Fibroblast of lung (primary cell): ENCODE results near the gene PDAP1. TPM values are rescaled to one million over a fixed set of nuclear protein-coding genes. Genes with fewer than 3 reads are reported as not detected.

Source experiments
- DNase-seq, 2 donors: peaks; one replicate each; pipeline versions ENCODE4 v3.0.0 to v3.0.0-alpha.2; 2010; ENCODE audit warnings: low read depth in 2 of 2
- H2AFZ ChIP-seq: 2 replicates; pipeline ENCODE4 v1.5.1; 2012; ENCODE audit warnings: low read length, control low read depth, inconsistent platforms
- H3K27ac ChIP-seq: 2 replicates; pipeline ENCODE4 v1.5.1; 2011; ENCODE audit warnings: low read length, control low read depth; ENCODE audit not compliant: insufficient read depth
- H3K27me3 ChIP-seq: 2 replicates; pipeline ENCODE4 v1.5.1; 2011; ENCODE audit warnings: mild to moderate bottlenecking, low read length; ENCODE audit not compliant: control insufficient read depth, insufficient read depth
- H3K36me3 ChIP-seq: 2 replicates; pipeline ENCODE4 v1.5.1; 2011; ENCODE audit warnings: low read length; ENCODE audit not compliant: control insufficient read depth, insufficient read depth
- H3K4me1 ChIP-seq: 2 replicates; pipeline ENCODE4 v1.5.1; 2011; ENCODE audit warnings: low read length; ENCODE audit not compliant: control insufficient read depth, insufficient read depth; ENCODE audit errors: extremely low read depth
- H3K4me2 ChIP-seq: 2 replicates; pipeline ENCODE4 v1.5.1; 2011; ENCODE audit warnings: low read length, control low read depth; ENCODE audit not compliant: insufficient read depth; ENCODE audit errors: extremely low read depth
- H3K4me3 ChIP-seq, 4 experiments: fragments of 200-600 bp in 1 of 4; sonication (generic) in 1 of 4; replicated peaks in 1 of 4; 2 replicates each; pipeline ENCODE4 v1.5.1; 2011 to 2016; ENCODE audit warnings: low read length in 4 of 4, low read depth in 3 of 4, mild to moderate bottlenecking in 3 of 4, control low read depth in 2 of 4, inconsistent platforms in 1 of 4, mixed read lengths in 1 of 4; ENCODE audit not compliant: insufficient read depth in 1 of 4; ENCODE audit errors: control extremely low read depth in 1 of 4
- H3K79me2 ChIP-seq: 2 replicates; pipeline ENCODE4 v1.5.1; 2012; ENCODE audit warnings: mild to moderate bottlenecking, low read length, inconsistent platforms; ENCODE audit not compliant: control insufficient read depth, insufficient read depth
- H3K9ac ChIP-seq: 2 replicates; pipeline ENCODE4 v1.5.1; 2011; ENCODE audit warnings: mild to moderate bottlenecking, low read length, control low read depth; ENCODE audit not compliant: insufficient read depth
- H3K9me3 ChIP-seq: 2 replicates; pipeline ENCODE4 v1.5.1; 2012; ENCODE audit warnings: low read depth, low read length; ENCODE audit not compliant: control insufficient read depth, insufficient read depth
- H4K20me1 ChIP-seq: 2 replicates; pipeline ENCODE4 v1.5.1; 2011; ENCODE audit warnings: low read length; ENCODE audit not compliant: control insufficient read depth, insufficient read depth; ENCODE audit errors: extremely low read depth
- CTCF ChIP-seq, 2 donors: IDR thresholded peaks in 1 of 2; conservative IDR thresholded peaks in 1 of 2; 1 replicate in 1 of 2; 2 replicates in 1 of 2; pipeline ENCODE4 v1.5.1; 2011 to 2012; ENCODE audit warnings: low read length in 2 of 2, control low read depth in 1 of 2, inconsistent platforms in 1 of 2, low read depth in 1 of 2, mild to moderate bottlenecking in 1 of 2
- EZH2 ChIP-seq: IDR thresholded peaks from 2 replicates; pipeline ENCODE4 v1.5.1; 2012; ENCODE audit warnings: low read length, control low read depth, mild to moderate bottlenecking; ENCODE audit errors: missing control alignments
- polyA plus RNA-seq, 2 donors: library from polyadenylated mRNA; depleted of rRNA in 1 of 2; stranded (reverse) in 1 of 2; unstranded in 1 of 2; fragments of >200 nt; gene quantifications; 2 replicates each; pipeline ENCODE4 v1.2.1, GENCODE V29; 2011 to 2012; ENCODE audit warnings: missing spikeins in 1 of 2
- total RNA-seq: library from RNA; depleted of rRNA; stranded (reverse); fragments of >200 nt; gene quantifications from 2 replicates; pipeline ENCODE4 v1.2.1, GENCODE V29; 2014

PDAP1 gene
- total and polyA plus RNA-seq, 2 donors (not counting 1 experiment from before 2014, with no cell fraction given): 29.6 to 105 TPM

GRCh38 chr7:99373091-99374066, 35.0 kb downstream of the PDAP1 start:
- H3K4me2 ChIP-seq: no peak overlapping the region
- H3K27me3 ChIP-seq: no peaks in the 10 kb centered on the region

DNA sequence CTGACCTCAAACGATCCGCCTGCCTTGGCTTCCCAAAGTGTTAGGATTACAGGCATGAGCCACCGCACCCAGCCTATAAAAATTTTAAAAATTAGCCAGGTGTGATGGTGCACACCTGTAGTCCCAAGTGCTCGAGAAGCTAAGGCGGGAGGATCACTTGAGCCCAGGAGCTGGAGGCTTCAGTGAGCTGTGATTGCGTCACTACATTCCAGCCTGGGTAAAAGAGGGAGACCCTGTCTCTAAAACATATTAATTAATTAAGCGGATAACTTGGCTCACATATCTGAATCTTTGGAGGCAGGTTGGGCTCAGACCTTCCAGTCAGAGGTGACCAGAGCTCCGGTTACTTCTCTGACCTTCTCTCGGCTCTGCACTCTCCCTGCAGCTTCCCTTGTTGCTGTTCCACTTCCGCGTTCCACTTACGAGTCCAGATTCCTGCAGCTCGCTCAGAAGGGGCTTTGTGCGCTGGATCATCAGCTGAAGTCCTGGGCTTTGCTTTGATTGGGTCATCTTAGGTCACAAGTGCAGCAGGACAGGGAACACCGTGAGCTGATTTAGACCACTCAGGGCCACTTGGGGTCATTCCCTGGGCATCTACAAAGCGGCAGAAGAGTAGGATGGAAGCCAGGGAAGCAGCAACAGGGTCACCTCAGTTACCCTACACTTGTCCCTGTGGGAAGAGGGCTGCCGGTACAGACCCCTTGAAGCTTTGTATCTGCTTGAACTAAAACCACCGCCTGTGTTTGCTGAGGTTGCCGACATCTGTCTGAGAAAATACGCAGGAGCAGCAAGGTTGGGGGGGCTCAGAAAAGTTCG, 35.9 kb downstream of the PDAP1 start:
- H2AFZ ChIP-seq: peak overlapping the region; percentile 33
- H4K20me1 ChIP-seq: no peaks in the 10 kb centered on the region
- peaks cover 16% of the 10 kb centered on the region for H3K79me2 ChIP-seq
- TF ChIP-seq CTCF (conservative IDR thresholded peaks at IDR 0.05 in 1 of 2, IDR thresholded peaks at IDR 0.05 in 1 of 2; ENCODE audit: low read depth in 1 of 2, low read length in 2 of 2) (no peak), EZH2 (no peak)
- no peak overlapping the region for H3K4me2 ChIP-seq
- H3K4me1 ChIP-seq: peaks cover 3% of the 10 kb centered on the region
- peaks cover 7% of the 10 kb centered on the region for H3K36me3 ChIP-seq
- H3K27ac ChIP-seq: no peak overlapping the region
- H3K27me3 ChIP-seq: no peaks in the 10 kb centered on the region
- H3K9me3 ChIP-seq: no peaks in the 10 kb centered on the region
- peak; percentile 29 to 45 for DNase-seq
- no peak overlapping the region for H3K4me3 ChIP-seq
- H3K9ac ChIP-seq: no peak overlapping the region

More at GRCh38 chr7:99373091-99374066, 35.0 kb downstream of the PDAP1 start:
- H3K4me1 ChIP-seq: peaks cover 3% of the 10 kb centered on the region
- DNase-seq: no peak
- H3K79me2 ChIP-seq: peaks cover 20% of the 10 kb centered on the region
- peaks cover 7% of the 10 kb centered on the region for H3K36me3 ChIP-seq
- TF ChIP-seq CTCF (conservative IDR thresholded peaks at IDR 0.05 in 1 of 2, IDR thresholded peaks at IDR 0.05 in 1 of 2; ENCODE audit: low read depth in 1 of 2, low read length in 2 of 2): no peak
- no peak for TF ChIP-seq EZH2
- H4K20me1 ChIP-seq: no peaks in the 10 kb centered on the region
- peak overlapping the region in 1 of 4 experiments; percentile 75 for H3K4me3 ChIP-seq
- no peaks in the 10 kb centered on the region for H3K9me3 ChIP-seq
- no peak overlapping the region for H3K27ac ChIP-seq
- H3K9ac ChIP-seq: no peak overlapping the region
- H2AFZ ChIP-seq: no peak overlapping the region

GRCh38 chr7:99371376-99371920, 36.9 kb downstream of the PDAP1 start:
- Histone ChIP-seq H3K4me1 (peaks cover 3% of the 10 kb centered on the region), H3K4me3 (no peak overlapping the region), H3K27ac (no peak overlapping the region), H3K79me2 (peaks cover 10% of the 10 kb centered on the region), H3K27me3 (no peaks in the 10 kb centered on the region), H3K36me3 (peaks cover 8% of the 10 kb centered on the region), H3K9me3 (no peaks in the 10 kb centered on the region), H4K20me1 (no peaks in the 10 kb centered on the region), H3K4me2 (no peak overlapping the region), H2AFZ (no peak overlapping the region), H3K9ac (no peak overlapping the region)
- TF ChIP-seq EZH2: no peak
- no peak for TF ChIP-seq CTCF (conservative IDR thresholded peaks at IDR 0.05 in 1 of 2, IDR thresholded peaks at IDR 0.05 in 1 of 2; ENCODE audit: low read depth in 1 of 2, low read length in 2 of 2)
- peak in 1 of 2 donors; percentile 23 for DNase-seq
